CD4-positive, alpha-beta T cell (primary cell): ENCODE data around the gene CABCOCO1. TPM values are rescaled to one million over a fixed set of nuclear protein-coding genes. Genes with fewer than 3 reads are reported as not detected.

Experiments
- ATAC-seq: fragments of 200-7000 bp; cut with Tn5 transposase; one replicate; pipeline ENCODE4 v1.10.0; 2022; ENCODE audit warnings: mild to moderate bottlenecking; ENCODE audit not compliant: poor library complexity
- CTCF ChIA-PET: fragments of 350-600 bp; sonication (Branson Sonifier 250); formaldehyde crosslinking; loops from one replicate; lab custom pipeline; 2021; ENCODE audit warnings: antibody characterized with exemption, inconsistent platforms; lab: Charles Lee
- POLR2A ChIA-PET: fragments of 350-600 bp; sonication (Branson Sonifier 250); formaldehyde crosslinking; loops from one replicate; lab custom pipeline; 2021; ENCODE audit warnings: antibody characterized with exemption, inconsistent platforms; lab: Charles Lee
- DNase-seq, 14 experiments: peaks; one replicate each; pipeline ENCODE4 v3.0.0-alpha.2; 2013 to 2020; ENCODE audit warnings: mixed read lengths in 2 of 14
- H3K27ac ChIP-seq, 2 donors: one replicate each; pipeline versions ENCODE4 v1.5.1 to v1.7.0; 2013; ENCODE audit warnings: low read length in 2 of 2, low read depth in 1 of 2, mild to moderate bottlenecking in 1 of 2
- H3K27me3 ChIP-seq, 2 experiments: 1 replicate in 1 of 2; 2 replicates in 1 of 2; pipeline versions ENCODE4 v1.6.1 to v1.7.0; 2013; ENCODE audit warnings: low read length in 2 of 2, control low read depth in 1 of 2, mild to moderate bottlenecking in 1 of 2, moderate library complexity in 1 of 2; ENCODE audit not compliant: insufficient read depth in 2 of 2, control insufficient read depth in 1 of 2
- H3K36me3 ChIP-seq: one replicate; pipeline ENCODE4 v1.6.1; 2013; ENCODE audit warnings: low read length, control low read depth; ENCODE audit not compliant: insufficient read depth
- H3K4me1 ChIP-seq: one replicate; pipeline ENCODE4 v1.6.1; 2013; ENCODE audit warnings: low read length, control low read depth; ENCODE audit not compliant: insufficient read depth
- H3K4me3 ChIP-seq: one replicate; pipeline ENCODE4 v1.5.1; 2013; ENCODE audit warnings: mild to moderate bottlenecking, low read length, moderate library complexity
- H3K9me3 ChIP-seq, 2 experiments: 1 replicate in 1 of 2; 2 replicates in 1 of 2; pipeline versions ENCODE4 v1.6.1 to v1.7.0; 2013; ENCODE audit warnings: low read length in 2 of 2, mild to moderate bottlenecking in 2 of 2, control low read depth in 1 of 2, moderate library complexity in 1 of 2; ENCODE audit not compliant: control insufficient read depth in 1 of 2, insufficient read depth in 1 of 2
- H3K27ac Mint-ChIP-seq: one replicate; pipeline ENCODE4 v1.8.0; 2020; ENCODE audit warnings: mixed read lengths
- H3K27me3 Mint-ChIP-seq: one replicate; pipeline ENCODE4 v1.8.0; 2021; ENCODE audit warnings: mixed read lengths
- H3K36me3 Mint-ChIP-seq: one replicate; pipeline ENCODE4 v1.8.0; 2021; ENCODE audit warnings: low read depth, mixed read lengths
- H3K4me1 Mint-ChIP-seq: one replicate; pipeline ENCODE4 v1.8.0; 2021; ENCODE audit warnings: low read depth, mixed read lengths
- H3K4me3 Mint-ChIP-seq: one replicate; pipeline ENCODE4 v1.8.0; 2020; ENCODE audit warnings: mild to moderate bottlenecking, mixed read lengths
- H3K9me3 Mint-ChIP-seq: one replicate; pipeline ENCODE4 v1.8.0; 2020; ENCODE audit warnings: mixed read lengths
- CTCF ChIP-seq: fragments of 200-600 bp; IDR thresholded peaks from one replicate; pipeline ENCODE4 v1.8.0; 2022; ENCODE audit warnings: antibody characterized with exemption, mild to moderate bottlenecking
- intact Hi-C, 2 experiments: fragments of 100-400 bp; cut with DNase I in 1 of 2; cut with micrococcal nuclease in 1 of 2; formaldehyde crosslinking; loops; one replicate each; pipeline versions ENCODE4 v1.15.1 to v1.9.0; 2023 to 2025; cut with DNase I, micrococcal nuclease
- total RNA-seq, 174 experiments: library from RNA in 2 of 174; stranded (reverse) in 2 of 174; gene quantifications; one replicate each; pipeline ENCODE4 v1.2.3 and lab custom pipeline; 2021 to 2026

Gene CABCOCO1
- total RNA-seq, 2 experiments from 2014 or later = not detected

GRCh38 chr10:61664985-61665384 is 2.3 kb downstream of the CABCOCO1 start:
- Histone ChIP-seq H3K4me1 (peaks cover 4% of the 10 kb centered on the region), H3K9me3 (peaks cover 0 to 5% of the 10 kb centered on the region in 2 experiments), H3K36me3 (no peaks in the 10 kb centered on the region), H3K4me3 (no peak overlapping the region), H3K27ac (no peak overlapping the region), H3K27me3 (peaks cover 6 to 19% of the 10 kb centered on the region in 2 experiments)
- H3K4me3 Mint-ChIP-seq = no peak overlapping the region
- H3K27ac Mint-ChIP-seq = no peak overlapping the region
- no peaks in the 10 kb centered on the region for H3K9me3 Mint-ChIP-seq
- DNase-seq (no peak), ATAC-seq (no peak)
- no peaks in the 10 kb centered on the region for H3K36me3 Mint-ChIP-seq
- no peak for TF ChIP-seq CTCF
- no peaks in the 10 kb centered on the region for H3K4me1 Mint-ChIP-seq
- intact Hi-C loops = no loop called here
- POLR2A ChIA-PET = no interaction called here
- H3K27me3 Mint-ChIP-seq = peaks cover 50% of the 10 kb centered on the region
- CTCF ChIA-PET = no interaction called here

GRCh38 chr10:61669161-61669725 is 6.5 kb downstream of the CABCOCO1 start:
- H3K27ac Mint-ChIP-seq = no peak overlapping the region
- H3K27me3 ChIP-seq = no peaks in the 10 kb centered on the region
- DNase-seq (no peak), ATAC-seq (no peak)
- H3K4me3 Mint-ChIP-seq = no peak overlapping the region
- no peak overlapping the region for H3K27ac ChIP-seq
- no peaks in the 10 kb centered on the region for H3K36me3 Mint-ChIP-seq
- peaks cover 20% of the 10 kb centered on the region for H3K27me3 Mint-ChIP-seq
- no peaks in the 10 kb centered on the region for H3K4me1 ChIP-seq
- H3K9me3 ChIP-seq = no peaks in the 10 kb centered on the region
- no peak overlapping the region for H3K4me3 ChIP-seq
- TF ChIP-seq CTCF = no peak
- ChIA-PET POLR2A (no interaction called here), CTCF (no interaction called here)
- H3K36me3 ChIP-seq = no peaks in the 10 kb centered on the region
- intact Hi-C loops = no loop called here
- no peaks in the 10 kb centered on the region for H3K9me3 Mint-ChIP-seq
- H3K4me1 Mint-ChIP-seq = no peaks in the 10 kb centered on the region

GRCh38 chr10:61669849-61670248 is 7.1 kb downstream of the CABCOCO1 start:
- DNase-seq (no peak), ATAC-seq (no peak)
- intact Hi-C loops = no loop called here
- no peaks in the 10 kb centered on the region for H3K4me1 ChIP-seq
- ChIA-PET CTCF (no interaction called here), POLR2A (no interaction called here)
- TF ChIP-seq CTCF = no peak
- H3K9me3 ChIP-seq = no peaks in the 10 kb centered on the region
- H3K27me3 Mint-ChIP-seq = peaks cover 14% of the 10 kb centered on the region
- H3K36me3 Mint-ChIP-seq = no peaks in the 10 kb centered on the region
- no peak overlapping the region for H3K27ac ChIP-seq
- no peaks in the 10 kb centered on the region for H3K36me3 ChIP-seq
- no peak overlapping the region for H3K27ac Mint-ChIP-seq
- no peak overlapping the region for H3K4me3 Mint-ChIP-seq
- H3K4me3 ChIP-seq = no peak overlapping the region
- no peaks in the 10 kb centered on the region for H3K9me3 Mint-ChIP-seq
- no peaks in the 10 kb centered on the region for H3K27me3 ChIP-seq
- no peaks in the 10 kb centered on the region for H3K4me1 Mint-ChIP-seq
